ENCODE measurements around the gene PEDS1.
"Not testable (repeated sequence)": the region's sequence is repeated elsewhere in the genome, so short reads cannot be mapped to it uniquely, and the experiment has no call there.

The PEDS1 gene

GRCh38 chr20:50163570-50164317 is 10.2 kb upstream of the PEDS1 start:
- DNase-seq (ENCODE audit: low read depth), result no peak

- DNase-seq (ENCODE audit: low read depth), result not testable (repeated sequence)
These were observed 8.0 kb upstream of the PEDS1 start for GRCh38 chr20:50161494-50161893.

- DNase-seq (ENCODE audit: low read depth), result no peak
These were observed 397 bp downstream of the PEDS1 start for GRCh38 chr20:50153153-50153499.

- no peak for DNase-seq (ENCODE audit: low read depth)
These were observed 950 bp downstream of the PEDS1 start for GRCh38 chr20:50152394-50153152.

GRCh38 chr20:50151034-50151743 is 2.3 kb downstream of the PEDS1 start:
- no peak for DNase-seq (ENCODE audit: low read depth)

- DNase-seq (ENCODE audit: low read depth), result no peak
These were observed 3.9 kb downstream of the PEDS1 start for GRCh38 chr20:50149481-50150254.

- peak; percentile 67 for DNase-seq (ENCODE audit: low read depth)
These were observed 6.5 kb downstream of the PEDS1 start for GRCh38 chr20:50146732-50147662.

- no peak for DNase-seq (ENCODE audit: low read depth)
These were observed 7.3 kb downstream of the PEDS1 start for GRCh38 chr20:50146214-50146613.

GRCh38 chr20:50145566-50145965 is 8.0 kb downstream of the PEDS1 start:
- DNase-seq (ENCODE audit: low read depth), result no peak

- DNase-seq (ENCODE audit: low read depth), result no peak
These were observed 9.2 kb downstream of the PEDS1 start for GRCh38 chr20:50144362-50144761.

GRCh38 chr20:50142812-50143211 is 10.7 kb downstream of the PEDS1 start:
- DNase-seq (ENCODE audit: low read depth), result no peak

GRCh38 chr20:50141811-50142561 is 11.5 kb downstream of the PEDS1 start:
- DNase-seq (ENCODE audit: low read depth), result no peak

GRCh38 chr20:50141018-50141675 is 12.4 kb downstream of the PEDS1 start:
- no peak for DNase-seq (ENCODE audit: low read depth)

GRCh38 chr20:50140339-50140859 is 13.1 kb downstream of the PEDS1 start:
- DNase-seq (ENCODE audit: low read depth), result no peak

GRCh38 chr20:50138479-50139393 is 14.8 kb downstream of the PEDS1 start:
- DNase-seq (ENCODE audit: low read depth), result no peak

GRCh38 chr20:50138120-50138478 is 15.4 kb downstream of the PEDS1 start:
- no peak for DNase-seq (ENCODE audit: low read depth)

- not testable (repeated sequence) for DNase-seq (ENCODE audit: low read depth)
These were observed 15.8 kb downstream of the PEDS1 start for GRCh38 chr20:50137702-50138101.

- DNase-seq (ENCODE audit: low read depth), result no peak
These were observed 16.5 kb downstream of the PEDS1 start for GRCh38 chr20:50136822-50137599.

Data from T-helper 22 cell (primary cell).